IMR-90 (cell line): Measurements from ENCODE around the gene SS18L1.

Source experiments
- BHLHE40 ChIP-seq: fragments of 150-350 bp; IDR thresholded peaks from 2 replicates; pipeline ENCODE4 v1.6.1; 2016; ENCODE audit warnings: mild to moderate bottlenecking, low read depth, low read length
- CEBPB ChIP-seq: IDR thresholded peaks from 2 replicates; pipeline ENCODE4 v1.6.1; 2012; ENCODE audit warnings: low read depth, low read length, improper control_type of control experiment
- CHD1 ChIP-seq: IDR thresholded peaks from 2 replicates; pipeline ENCODE4 v1.6.1; 2012; ENCODE audit warnings: low read depth, low read length, improper control_type of control experiment
- FOS ChIP-seq: fragments of 150-350 bp; IDR thresholded peaks from 2 replicates; pipeline ENCODE4 v1.6.1; 2016; ENCODE audit warnings: low read depth, low read length
- MAFK ChIP-seq: IDR thresholded peaks from 2 replicates; pipeline ENCODE4 v1.6.1; 2012; ENCODE audit warnings: low read depth, low read length, improper control_type of control experiment
- MAZ ChIP-seq: IDR thresholded peaks from 2 replicates; pipeline ENCODE4 v1.6.1; 2012; ENCODE audit warnings: low read depth, mild to moderate bottlenecking, low read length, improper control_type of control experiment, moderate library complexity, borderline replicate concordance
- MXI1 ChIP-seq: IDR thresholded peaks from 2 replicates; pipeline ENCODE4 v1.6.1; 2012; ENCODE audit warnings: low read depth, mild to moderate bottlenecking, low read length, moderate library complexity, borderline replicate concordance
- POLR2A ChIP-seq: IDR thresholded peaks from 2 replicates; pipeline ENCODE4 v1.6.1; 2012; ENCODE audit warnings: mild to moderate bottlenecking, low read depth, low read length
- RAD21 ChIP-seq: IDR thresholded peaks from 2 replicates; pipeline ENCODE4 v1.6.1; 2012; ENCODE audit warnings: low read length, improper control_type of control experiment
- RCOR1 ChIP-seq: IDR thresholded peaks from 2 replicates; pipeline ENCODE4 v1.6.1; 2012; ENCODE audit warnings: mild to moderate bottlenecking, low read length, improper control_type of control experiment; ENCODE audit not compliant: insufficient replicate concordance
- RFX5 ChIP-seq: IDR thresholded peaks from 2 replicates; pipeline ENCODE4 v1.8.0; 2012; ENCODE audit warnings: low read depth, mild to moderate bottlenecking, low read length, moderate library complexity
- SMC3 ChIP-seq: fragments of 150-350 bp; IDR thresholded peaks from 2 replicates; pipeline ENCODE4 v1.6.1; 2016; ENCODE audit warnings: low read depth, mild to moderate bottlenecking, antibody characterized with exemption, low read length, moderate library complexity
- TF ChIP-seq, protein P1 (sequence below): conservative IDR thresholded peaks from 2 replicates; pipeline ENCODE4 v1.5.1; 2012; ENCODE audit warnings: mild to moderate bottlenecking, low read depth, low read length, improper control_type of control experiment
- TF ChIP-seq, protein P2 (sequence below): fragments of 150-350 bp; IDR thresholded peaks from 2 replicates; pipeline ENCODE4 v1.6.1; 2016; ENCODE audit warnings: low read depth, mild to moderate bottlenecking, low read length, moderate library complexity, borderline replicate concordance

DNA sequence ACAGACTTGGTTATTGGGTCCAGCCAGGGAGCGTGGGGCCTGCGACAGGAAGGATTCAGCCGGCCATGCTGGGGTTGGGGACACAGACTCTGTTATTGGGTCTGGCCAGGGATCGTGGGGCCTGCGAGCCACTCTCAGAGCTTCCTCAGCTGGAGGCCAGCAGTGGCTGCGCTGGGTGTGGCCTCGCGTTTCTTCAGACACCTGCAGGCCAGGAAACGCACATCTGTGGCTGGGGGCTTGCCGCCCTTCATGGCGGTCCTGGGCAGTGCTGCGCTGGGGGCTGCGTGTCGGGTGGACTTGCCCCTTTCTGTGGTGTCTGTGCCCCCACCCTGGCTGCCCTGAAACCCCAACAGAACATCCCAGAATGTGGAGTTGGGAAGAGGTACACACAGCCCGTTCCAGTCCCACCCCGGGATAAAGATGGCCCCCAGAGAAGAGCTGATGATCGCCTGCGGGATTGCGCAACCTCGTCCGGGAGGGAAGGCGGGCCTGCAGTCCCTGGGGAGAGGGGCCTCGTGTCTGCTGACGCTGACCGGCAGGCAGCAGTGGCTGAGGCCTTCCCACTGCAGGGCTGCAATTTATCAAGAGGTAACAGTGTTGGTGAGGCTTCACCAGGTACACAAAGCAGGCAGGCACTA lies 22.3 kb downstream of the SS18L1 start:
- TF ChIP-seq, protein P1, sequence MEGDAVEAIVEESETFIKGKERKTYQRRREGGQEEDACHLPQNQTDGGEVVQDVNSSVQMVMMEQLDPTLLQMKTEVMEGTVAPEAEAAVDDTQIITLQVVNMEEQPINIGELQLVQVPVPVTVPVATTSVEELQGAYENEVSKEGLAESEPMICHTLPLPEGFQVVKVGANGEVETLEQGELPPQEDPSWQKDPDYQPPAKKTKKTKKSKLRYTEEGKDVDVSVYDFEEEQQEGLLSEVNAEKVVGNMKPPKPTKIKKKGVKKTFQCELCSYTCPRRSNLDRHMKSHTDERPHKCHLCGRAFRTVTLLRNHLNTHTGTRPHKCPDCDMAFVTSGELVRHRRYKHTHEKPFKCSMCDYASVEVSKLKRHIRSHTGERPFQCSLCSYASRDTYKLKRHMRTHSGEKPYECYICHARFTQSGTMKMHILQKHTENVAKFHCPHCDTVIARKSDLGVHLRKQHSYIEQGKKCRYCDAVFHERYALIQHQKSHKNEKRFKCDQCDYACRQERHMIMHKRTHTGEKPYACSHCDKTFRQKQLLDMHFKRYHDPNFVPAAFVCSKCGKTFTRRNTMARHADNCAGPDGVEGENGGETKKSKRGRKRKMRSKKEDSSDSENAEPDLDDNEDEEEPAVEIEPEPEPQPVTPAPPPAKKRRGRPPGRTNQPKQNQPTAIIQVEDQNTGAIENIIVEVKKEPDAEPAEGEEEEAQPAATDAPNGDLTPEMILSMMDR = no peak
- TF ChIP-seq RCOR1 = no peak
- no peak for TF ChIP-seq POLR2A
- peak; percentile 92 for TF ChIP-seq CEBPB
- no peak for TF ChIP-seq RFX5
- TF ChIP-seq, protein P2, sequence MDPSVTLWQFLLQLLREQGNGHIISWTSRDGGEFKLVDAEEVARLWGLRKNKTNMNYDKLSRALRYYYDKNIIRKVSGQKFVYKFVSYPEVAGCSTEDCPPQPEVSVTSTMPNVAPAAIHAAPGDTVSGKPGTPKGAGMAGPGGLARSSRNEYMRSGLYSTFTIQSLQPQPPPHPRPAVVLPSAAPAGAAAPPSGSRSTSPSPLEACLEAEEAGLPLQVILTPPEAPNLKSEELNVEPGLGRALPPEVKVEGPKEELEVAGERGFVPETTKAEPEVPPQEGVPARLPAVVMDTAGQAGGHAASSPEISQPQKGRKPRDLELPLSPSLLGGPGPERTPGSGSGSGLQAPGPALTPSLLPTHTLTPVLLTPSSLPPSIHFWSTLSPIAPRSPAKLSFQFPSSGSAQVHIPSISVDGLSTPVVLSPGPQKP = no peak
- TF ChIP-seq RAD21 = no peak
- TF ChIP-seq CHD1 = no peak
- TF ChIP-seq SMC3 = no peak
- no peak for TF ChIP-seq MXI1
- no peak for TF ChIP-seq MAZ
- no peak for TF ChIP-seq BHLHE40
- no peak for TF ChIP-seq MAFK
- TF ChIP-seq FOS = no peak
